Left colon (tissue), 2 donors: ENCODE data around the gene CCDC121. TPM values are rescaled to one million over a fixed set of nuclear protein-coding genes. Genes with fewer than 3 reads are reported as not detected.
A peak's percentile ranks its signal among the peaks of the same experiment; 100 is the strongest.

Experiments used
- ATAC-seq: fragments of 200-7000 bp; cut with Tn5 transposase; one replicate; pipeline ENCODE4 v1.9.1; 2020; ENCODE audit warnings: mild to moderate bottlenecking, moderate library complexity
- DNase-seq, 2 donors: peaks; one replicate each; pipeline ENCODE4 v3.0.0-alpha.2; 2020
- intact Hi-C, 2 donors: fragments of 100-400 bp; cut with DNase I in 1 of 2; cut with micrococcal nuclease in 1 of 2; formaldehyde crosslinking; loops; one replicate each; pipeline versions ENCODE4 v1.11.2 to v1.14.0; 2022; cut with DNase I, micrococcal nuclease
- total RNA-seq, 2 donors: library from RNA; stranded (reverse); fragmentation: NEBNext Ultra II Directional; extraction: Animal tissue kit (Norgen Biotek cat#: 25700); gene quantifications; one replicate each; pipeline ENCODE4 v1.2.1, GENCODE V29; 2021
- donor health status: DM: no; HTN: no; CAD: no.
- donor health status: DM: yes; HTN: yes; CAD: no.

The CCDC121 gene
- total RNA-seq, 2 donors from 2014 or later, result 2.5 to 2.9 TPM

- intact Hi-C loops, result no loop called here
- DNase-seq (no peak), ATAC-seq (no peak)
These were observed 40.5 kb downstream of the CCDC121 start for GRCh38 chr2:27588308-27588707.

DNA sequence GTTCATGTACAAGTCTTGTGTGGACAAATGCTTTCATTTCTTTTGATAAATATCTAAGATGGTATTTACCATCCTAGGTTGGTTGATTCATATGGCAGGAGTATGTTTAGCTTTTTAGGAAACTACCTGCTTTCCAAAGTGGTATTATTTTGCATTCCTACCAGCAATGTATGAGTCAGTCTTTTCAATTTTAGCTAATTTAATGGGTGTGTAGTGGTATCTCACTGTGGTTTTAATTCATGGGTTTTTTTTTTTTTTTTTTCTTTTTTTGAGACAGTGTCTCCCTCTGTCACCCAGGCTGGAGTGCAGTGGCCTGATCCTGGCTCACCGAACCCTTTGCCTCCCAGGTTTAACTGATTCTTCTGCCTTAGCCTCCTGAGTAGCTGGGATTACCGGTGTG lies 41.8 kb downstream of the CCDC121 start:
- intact Hi-C loops, result no loop called here
- DNase-seq, result no peak
- no peak for ATAC-seq

- ATAC-seq, result no peak
- intact Hi-C loops, result no loop called here
- DNase-seq, result no peak
These were observed 44.2 kb downstream of the CCDC121 start for GRCh38 chr2:27584597-27584996.

DNA sequence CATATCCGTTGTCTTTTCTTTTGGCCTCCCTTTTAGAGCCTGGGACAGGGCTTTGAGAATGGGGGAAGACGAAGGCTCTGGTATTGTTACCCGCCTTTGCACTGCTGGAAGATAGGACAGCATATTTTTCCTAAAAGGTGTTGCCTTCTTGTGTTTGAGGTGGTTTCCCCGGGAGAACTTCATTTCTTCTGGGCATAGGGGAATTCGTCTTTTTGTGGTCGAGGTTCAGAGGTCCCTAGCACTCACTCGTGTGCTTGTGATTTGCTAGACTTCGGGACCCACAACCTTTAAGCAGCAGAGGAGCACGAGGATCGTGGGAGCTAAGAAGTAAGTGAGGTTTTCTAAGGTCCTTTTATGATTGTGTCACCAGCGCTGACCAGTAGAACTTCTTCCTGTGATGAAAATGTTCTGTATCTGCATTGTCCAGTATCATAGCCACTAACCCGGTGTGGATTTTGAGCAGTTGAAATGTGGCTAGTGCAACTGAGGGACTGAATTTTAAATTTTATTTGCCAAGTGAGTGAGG lies 45.4 kb downstream of the CCDC121 start:
- intact Hi-C loops, result no loop called here
- no peak for DNase-seq

DNA sequence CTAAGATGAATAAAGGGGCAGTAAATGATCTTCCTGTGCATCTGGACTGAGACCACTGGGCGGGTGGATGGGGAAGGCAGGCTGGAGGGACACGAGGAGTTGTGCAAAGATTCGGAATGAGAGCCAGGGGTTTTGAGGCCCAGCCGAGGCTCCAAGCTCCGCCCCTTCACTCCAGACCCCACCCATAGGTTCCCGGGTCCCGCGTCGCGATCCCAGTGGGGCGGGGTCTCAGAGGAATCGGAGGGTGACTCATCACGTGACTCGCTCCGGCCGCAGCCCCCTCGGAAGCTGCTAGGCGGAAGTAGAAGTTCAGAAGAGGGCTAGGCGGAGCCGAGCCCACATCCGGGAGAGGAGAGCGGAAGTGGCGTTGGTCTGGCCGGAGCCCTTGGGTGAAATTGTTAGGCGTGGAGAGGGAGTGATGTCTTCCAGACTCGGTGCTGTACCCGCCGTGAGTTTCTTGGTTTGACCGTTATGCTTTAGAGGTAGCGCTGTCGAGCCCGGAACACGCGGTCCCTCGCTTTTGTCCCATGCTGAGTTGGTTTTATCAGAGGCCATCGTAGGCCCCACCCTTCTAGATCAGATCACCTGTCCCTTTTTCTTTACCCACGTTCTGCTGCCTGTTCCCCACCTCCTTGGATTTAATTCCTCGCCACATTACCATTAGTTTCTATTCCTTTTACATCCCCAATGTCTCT lies 46.0 kb downstream of the CCDC121 start, which contains the start of gene ZNF512:
Gene ZNF512 (plus strand): TSS at position 348 of the 695 bp plus-strand sequence. CDS start 71 bp downstream, at position 419.
- ATAC-seq (peak; percentile 98), DNase-seq (peak; percentile 87 to 89)
- intact Hi-C loops, result no loop called here

More for the DNA sequence above, 45.4 kb downstream of the CCDC121 start:
- ATAC-seq, result peak; percentile 12

DNA sequence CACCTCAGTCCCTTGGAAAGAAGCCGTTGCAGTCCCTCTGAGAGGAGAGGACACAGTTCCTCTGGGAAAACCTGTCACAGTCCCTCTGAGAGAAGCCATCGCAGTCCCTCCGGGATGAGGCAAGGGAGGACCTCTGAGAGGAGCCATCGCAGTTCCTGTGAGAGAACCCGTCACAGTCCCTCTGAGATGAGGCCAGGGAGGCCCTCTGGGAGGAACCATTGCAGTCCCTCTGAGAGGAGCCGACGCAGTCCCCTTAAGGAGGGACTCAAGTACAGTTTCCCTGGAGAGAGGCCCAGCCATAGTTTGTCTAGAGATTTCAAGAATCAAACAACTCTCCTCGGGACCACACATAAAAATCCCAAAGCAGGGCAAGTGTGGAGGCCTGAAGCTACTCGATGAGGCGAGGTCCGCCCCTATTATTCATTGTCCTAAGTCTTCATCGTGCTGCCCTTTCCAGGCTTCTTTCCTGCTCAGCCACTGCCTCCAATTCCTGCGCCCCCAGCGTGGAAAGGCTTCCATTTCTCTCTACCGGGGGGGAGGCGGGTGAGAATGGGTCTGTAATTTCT lies 46.6 kb downstream of the CCDC121 start:
- intact Hi-C loops, result no loop called here
- no peak for ATAC-seq
- DNase-seq, result no peak

DNA sequence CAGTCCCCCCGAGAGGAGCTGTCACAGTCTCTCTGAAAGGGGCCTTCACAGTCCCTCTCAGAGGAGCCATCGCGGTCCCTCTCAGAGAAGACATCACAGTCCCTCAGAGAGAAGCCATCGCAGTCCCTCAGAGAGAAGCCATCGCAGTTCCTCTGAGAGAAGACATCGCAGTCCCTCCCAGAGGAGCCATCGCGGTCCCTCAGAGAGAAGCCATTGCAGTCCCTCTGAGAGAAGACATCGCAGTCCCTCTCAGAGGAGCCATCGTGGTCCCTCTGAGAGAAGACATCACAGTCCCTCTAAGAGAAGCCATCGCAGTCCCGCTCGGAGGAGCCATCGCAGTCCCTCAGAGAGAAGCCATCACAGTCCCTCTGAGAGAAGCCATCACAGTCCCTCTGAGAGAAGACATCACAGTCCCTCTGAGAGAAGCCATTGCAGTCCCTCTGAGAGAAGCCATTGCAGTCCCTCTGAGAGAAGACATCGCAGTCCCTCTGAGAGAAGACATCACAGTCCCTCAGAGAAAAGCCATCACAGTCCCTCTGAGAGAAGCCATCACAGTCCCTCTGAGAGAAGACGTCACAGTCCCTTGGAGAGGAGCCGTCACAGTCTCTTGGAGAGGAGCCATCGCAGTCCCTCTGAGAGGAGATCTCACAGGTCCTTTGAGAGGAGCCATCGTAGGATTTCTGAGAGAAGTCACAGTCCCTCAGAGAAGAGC lies 47.2 kb downstream of the CCDC121 start:
- intact Hi-C loops, result no loop called here
- DNase-seq (no peak), ATAC-seq (no peak)

Other genes with a start within 250 kb of the CCDC121 start
- 10 to 100 TPM; 24.9 to 27.4 TPM for gene ZNF513, start 248.3 kb downstream of the CCDC121 start, total RNA-seq
- 10 to 100 TPM; 50.9 to 73.4 TPM for gene PPM1G, start 219.4 kb downstream of the CCDC121 start, total RNA-seq
- 10 to 100 TPM; 72.2 to 85.8 TPM for gene NRBP1, start 200.4 kb downstream of the CCDC121 start, total RNA-seq
- 100 to 1,000 TPM in 1 of 2 donors, 10 to 100 TPM in 1; 90.0 to 104 TPM for gene KRTCAP3, start 186.6 kb downstream of the CCDC121 start, total RNA-seq
- gene IFT172, start 139.3 kb downstream of the CCDC121 start, total RNA-seq, result 10 to 100 TPM; 80.2 to 82.5 TPM
- 1 to 10 TPM in 1 of 2 donors, under 1 TPM in 1; 0.73 to 1.4 TPM for gene FNDC4, start 133.8 kb downstream of the CCDC121 start, total RNA-seq
- gene GCKR, start 132.2 kb downstream of the CCDC121 start, total RNA-seq, result not detected
- 10 to 100 TPM; 10.7 to 14.9 TPM for gene ZNF512, start 46.0 kb downstream of the CCDC121 start, total RNA-seq
- 10 to 100 TPM; 20.7 to 24.2 TPM for gene GPN1, start within 50 bp of the CCDC121 start, total RNA-seq
- gene SUPT7L, start 34.6 kb upstream of the CCDC121 start, total RNA-seq, result 10 to 100 TPM; 22.3 to 23.1 TPM
- 10 to 100 TPM; 14.9 to 16.6 TPM for gene SLC4A1AP, start 34.9 kb upstream of the CCDC121 start, total RNA-seq
- 10 to 100 TPM; 54.3 to 56.7 TPM for gene MRPL33, start 142.7 kb upstream of the CCDC121 start, total RNA-seq